ENCODE results near the gene HOOK2.
A peak's percentile ranks its signal among the peaks of the same experiment; 100 is the strongest.
"Not testable (repeated sequence)": the region's sequence is repeated elsewhere in the genome, so short reads cannot be mapped to it uniquely, and the experiment has no call there.

HOOK2 gene

DNA sequence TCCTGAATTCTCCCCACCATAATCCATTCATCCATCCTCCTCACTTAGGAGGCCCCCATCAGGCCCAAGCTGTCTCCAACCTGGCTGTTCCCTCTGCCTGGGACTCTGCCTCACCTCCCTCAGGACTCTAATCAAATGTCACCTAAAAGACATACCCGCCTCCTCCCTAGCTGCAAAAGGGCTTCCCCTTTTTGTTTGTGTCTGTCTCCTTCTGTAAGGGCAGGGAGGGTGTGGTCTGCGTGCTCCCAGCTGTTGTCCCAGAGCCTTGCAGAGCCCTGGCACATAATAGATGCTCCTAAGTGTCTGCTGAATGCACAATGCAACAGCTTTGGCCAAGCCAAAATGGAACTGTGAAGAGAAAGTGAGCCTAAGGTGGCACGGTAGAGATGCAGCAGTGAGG is 45.3 kb downstream of the HOOK2 start:
- Histone ChIP-seq H3K4me3 (ENCODE audit: low read length in 2 of 2) (no peak overlapping the region), H3K36me3 (ENCODE audit: control insufficient read depth in 2 of 2, insufficient read depth in 2 of 2, low read length in 2 of 2) (peaks cover 20 to 25% of the 10 kb centered on the region in 2 donors), H3K9me3 (ENCODE audit: control insufficient read depth in 2 of 2, low read length in 2 of 2) (no peaks in the 10 kb centered on the region), H3K4me1 (ENCODE audit: control insufficient read depth, insufficient read depth, low read length) (peaks cover 28% of the 10 kb centered on the region), H3K9ac (ENCODE audit: low read length in 2 of 2) (no peak overlapping the region), H3K27me3 (ENCODE audit: control insufficient read depth in 1 of 2, insufficient read depth in 2 of 2, low read length in 2 of 2) (no peaks in the 10 kb centered on the region), H3K27ac (ENCODE audit: low read length) (no peak overlapping the region)

DNA sequence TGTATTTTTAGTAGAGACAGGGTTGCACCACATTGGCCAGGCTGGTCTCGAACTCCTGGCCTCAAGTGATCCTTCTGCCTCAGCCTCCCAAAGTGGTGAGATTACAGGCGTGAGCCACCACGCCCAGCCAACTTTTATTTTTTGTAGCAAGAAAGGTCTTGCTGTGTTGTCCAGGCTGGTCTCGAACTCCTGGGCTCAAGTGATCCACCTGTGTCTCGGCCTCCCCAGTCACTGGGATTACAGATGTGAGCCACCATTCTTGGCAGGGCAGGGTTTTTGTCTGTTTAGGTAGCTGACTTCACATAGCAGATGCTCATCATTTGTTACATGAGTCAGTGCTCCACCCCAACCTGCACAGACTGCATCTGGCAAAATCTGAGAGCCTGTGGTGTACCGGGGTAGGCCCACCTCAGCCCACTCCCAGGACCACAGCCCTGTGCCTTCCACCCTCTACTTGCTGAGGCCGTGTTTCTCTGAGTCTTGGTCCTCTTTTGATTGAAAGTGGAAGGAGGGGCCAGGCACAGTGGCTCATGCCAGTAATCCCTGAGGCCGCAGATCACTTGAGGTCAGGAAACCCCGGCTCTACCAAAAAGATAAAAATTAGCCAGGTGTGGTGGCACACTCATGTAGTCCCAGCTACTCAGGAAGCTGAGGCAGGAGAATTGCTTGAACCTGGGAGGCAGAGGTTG is 47.5 kb downstream of the HOOK2 start:
- Histone ChIP-seq H3K9me3 (ENCODE audit: control insufficient read depth in 2 of 2, low read length in 2 of 2) (no peaks in the 10 kb centered on the region), H3K9ac (ENCODE audit: low read length in 2 of 2) (no peak overlapping the region), H3K4me3 (ENCODE audit: low read length in 2 of 2) (no peak overlapping the region), H3K4me1 (ENCODE audit: control insufficient read depth, insufficient read depth, low read length) (peaks cover 30% of the 10 kb centered on the region), H3K36me3 (ENCODE audit: control insufficient read depth in 2 of 2, insufficient read depth in 2 of 2, low read length in 2 of 2) (peaks cover 20 to 25% of the 10 kb centered on the region in 2 donors), H3K27me3 (ENCODE audit: control insufficient read depth in 1 of 2, insufficient read depth in 2 of 2, low read length in 2 of 2) (no peaks in the 10 kb centered on the region), H3K27ac (ENCODE audit: low read length) (no peak overlapping the region)

DNA sequence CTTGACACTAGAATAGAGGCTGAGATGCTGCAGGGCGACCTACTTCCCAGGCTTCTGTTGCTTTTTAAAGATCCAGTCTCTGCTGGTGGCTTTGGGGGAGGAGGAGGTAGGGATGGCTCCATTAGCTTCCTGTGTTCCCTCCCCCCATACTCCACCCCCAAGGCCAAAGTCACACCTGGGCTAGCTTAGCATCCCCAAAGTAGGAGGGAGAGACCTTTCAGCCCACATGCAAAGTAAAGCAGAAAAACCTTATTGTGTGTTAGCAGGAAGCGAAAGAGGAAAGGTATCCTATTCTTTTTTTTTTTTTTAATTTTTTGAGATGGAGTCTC is 48.4 kb downstream of the HOOK2 start:
- H3K36me3 ChIP-seq (ENCODE audit: control insufficient read depth in 2 of 2, insufficient read depth in 2 of 2, low read length in 2 of 2) = peaks cover 20 to 22% of the 10 kb centered on the region in 2 donors
- H3K27me3 ChIP-seq (ENCODE audit: control insufficient read depth in 1 of 2, insufficient read depth in 2 of 2, low read length in 2 of 2) = no peaks in the 10 kb centered on the region
- no peak overlapping the region for H3K4me3 ChIP-seq (ENCODE audit: low read length in 2 of 2)
- no peak overlapping the region for H3K9ac ChIP-seq (ENCODE audit: low read length in 2 of 2)
- H3K9me3 ChIP-seq (ENCODE audit: control insufficient read depth in 2 of 2, low read length in 2 of 2) = no peaks in the 10 kb centered on the region
- H3K27ac ChIP-seq (ENCODE audit: low read length) = no peak overlapping the region
- H3K4me1 ChIP-seq (ENCODE audit: control insufficient read depth, insufficient read depth, low read length) = peaks cover 23% of the 10 kb centered on the region

DNA sequence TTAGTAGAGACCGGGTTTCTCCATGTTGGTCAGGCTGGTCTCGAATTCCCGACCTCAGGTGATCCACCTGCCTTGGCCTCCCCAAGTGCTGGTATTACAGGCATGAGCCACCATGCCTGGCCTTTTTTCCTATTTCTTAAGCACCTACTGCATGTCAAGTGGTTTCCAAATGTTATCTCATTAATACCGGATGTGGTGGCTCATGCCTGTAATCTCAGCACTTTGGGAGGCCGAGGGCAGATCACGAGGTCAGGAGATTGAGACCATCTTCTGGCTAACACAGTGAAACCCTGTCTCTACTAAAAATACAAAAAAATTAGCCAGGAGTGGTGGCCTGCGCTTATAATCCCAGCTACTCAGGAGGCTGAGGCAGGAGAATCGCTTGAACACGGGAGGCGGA is 49.7 kb downstream of the HOOK2 start:
- peaks cover 26% of the 10 kb centered on the region for H3K4me1 ChIP-seq (ENCODE audit: control insufficient read depth, insufficient read depth, low read length)
- not testable (repeated sequence) for H3K27me3 ChIP-seq (ENCODE audit: control insufficient read depth in 1 of 2, insufficient read depth in 2 of 2, low read length in 2 of 2); H3K9me3 ChIP-seq (ENCODE audit: control insufficient read depth in 2 of 2, low read length in 2 of 2); H3K27ac ChIP-seq (ENCODE audit: low read length); H3K9ac ChIP-seq (ENCODE audit: low read length in 2 of 2); H3K4me3 ChIP-seq (ENCODE audit: low read length in 2 of 2)
- peaks cover 12 to 13% of the 10 kb centered on the region in 2 donors for H3K36me3 ChIP-seq (ENCODE audit: control insufficient read depth in 2 of 2, insufficient read depth in 2 of 2, low read length in 2 of 2)

DNA sequence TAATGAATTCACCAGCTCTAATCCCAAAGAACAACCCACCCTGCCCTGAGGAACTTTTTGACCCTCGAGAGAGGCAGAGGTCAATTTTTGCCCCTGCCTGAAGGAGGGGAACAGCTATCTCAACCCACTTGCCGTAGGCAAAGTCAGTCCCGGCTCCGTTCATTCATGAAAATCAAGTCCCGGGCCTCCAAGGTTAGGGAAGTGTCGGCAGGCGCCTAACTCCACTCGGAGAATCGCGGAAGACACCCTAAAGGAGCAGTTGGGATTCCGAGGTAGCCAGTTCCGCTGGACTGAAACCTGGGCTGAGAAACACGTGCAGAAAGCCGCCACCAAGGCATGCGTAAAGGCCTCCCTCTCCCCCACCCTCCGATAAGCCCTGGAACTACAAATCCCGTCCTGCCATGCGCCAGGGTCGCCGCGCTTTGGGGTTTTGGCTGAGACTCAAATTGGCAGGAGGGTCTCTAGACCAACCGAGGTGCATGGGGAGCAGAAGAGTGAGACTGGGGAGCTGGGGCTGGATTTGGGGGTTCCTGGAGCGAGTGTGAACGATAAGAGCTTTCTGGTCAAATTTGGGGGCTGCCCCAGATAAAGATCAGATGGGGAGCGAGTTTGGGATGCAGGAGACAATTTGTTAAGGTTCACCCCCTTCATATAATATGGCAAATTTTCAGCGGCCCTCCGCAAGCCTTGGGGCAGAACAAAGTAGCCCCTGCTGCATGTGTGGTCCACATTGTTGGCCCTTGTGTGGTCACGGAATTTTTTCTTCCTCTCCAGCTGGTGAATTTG is 51.5 kb downstream of the HOOK2 start, which contains the start of gene TNPO2:
Gene TNPO2 (minus strand): TSS at position 292 of the 786 bp plus-strand sequence. CDS start 2,955 bp downstream, outside the sequence.
- Histone ChIP-seq H3K27me3 (ENCODE audit: control insufficient read depth in 1 of 2, insufficient read depth in 2 of 2, low read length in 2 of 2) (no peaks in the 10 kb centered on the region), H3K4me3 (ENCODE audit: low read length in 2 of 2) (peak within 1 kb of the TSS; percentile 81 to 86), H3K4me1 (ENCODE audit: control insufficient read depth, insufficient read depth, low read length) (peaks cover 39% of the 10 kb centered on the region), H3K9me3 (ENCODE audit: control insufficient read depth in 2 of 2, low read length in 2 of 2) (no peaks in the 10 kb centered on the region), H3K36me3 (ENCODE audit: control insufficient read depth in 2 of 2, insufficient read depth in 2 of 2, low read length in 2 of 2) (peaks cover 7 to 8% of the 10 kb centered on the region in 2 donors), H3K27ac (ENCODE audit: low read length) (peak within 1 kb of the TSS; percentile 93), H3K9ac (ENCODE audit: low read length in 2 of 2) (peak within 1 kb of the TSS; percentile 78 to 80)

DNA sequence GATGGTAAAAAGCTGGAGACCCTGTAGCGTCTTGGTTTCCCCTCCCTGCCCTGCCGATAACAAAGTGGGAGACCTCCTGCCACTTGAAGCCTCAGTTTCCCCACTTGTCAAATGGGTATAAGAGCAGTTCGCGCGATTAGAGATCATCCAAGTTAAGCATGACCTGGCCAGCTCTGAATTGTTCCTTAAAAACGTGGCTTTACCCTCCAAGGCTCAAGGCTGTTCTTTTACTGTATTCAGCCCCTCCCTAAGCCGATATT is 52.0 kb downstream of the HOOK2 start:
- Histone ChIP-seq H3K9me3 (ENCODE audit: control insufficient read depth in 2 of 2, low read length in 2 of 2) (no peaks in the 10 kb centered on the region), H3K36me3 (ENCODE audit: control insufficient read depth in 2 of 2, insufficient read depth in 2 of 2, low read length in 2 of 2) (peaks cover 9 to 11% of the 10 kb centered on the region in 2 donors), H3K9ac (ENCODE audit: low read length in 2 of 2) (peak overlapping the region; percentile 69 to 78), H3K27ac (ENCODE audit: low read length) (peak overlapping the region; percentile 93), H3K27me3 (ENCODE audit: control insufficient read depth in 1 of 2, insufficient read depth in 2 of 2, low read length in 2 of 2) (no peaks in the 10 kb centered on the region), H3K4me3 (ENCODE audit: low read length in 2 of 2) (peak overlapping the region; percentile 81 to 86), H3K4me1 (ENCODE audit: control insufficient read depth, insufficient read depth, low read length) (peaks cover 41% of the 10 kb centered on the region)

DNA sequence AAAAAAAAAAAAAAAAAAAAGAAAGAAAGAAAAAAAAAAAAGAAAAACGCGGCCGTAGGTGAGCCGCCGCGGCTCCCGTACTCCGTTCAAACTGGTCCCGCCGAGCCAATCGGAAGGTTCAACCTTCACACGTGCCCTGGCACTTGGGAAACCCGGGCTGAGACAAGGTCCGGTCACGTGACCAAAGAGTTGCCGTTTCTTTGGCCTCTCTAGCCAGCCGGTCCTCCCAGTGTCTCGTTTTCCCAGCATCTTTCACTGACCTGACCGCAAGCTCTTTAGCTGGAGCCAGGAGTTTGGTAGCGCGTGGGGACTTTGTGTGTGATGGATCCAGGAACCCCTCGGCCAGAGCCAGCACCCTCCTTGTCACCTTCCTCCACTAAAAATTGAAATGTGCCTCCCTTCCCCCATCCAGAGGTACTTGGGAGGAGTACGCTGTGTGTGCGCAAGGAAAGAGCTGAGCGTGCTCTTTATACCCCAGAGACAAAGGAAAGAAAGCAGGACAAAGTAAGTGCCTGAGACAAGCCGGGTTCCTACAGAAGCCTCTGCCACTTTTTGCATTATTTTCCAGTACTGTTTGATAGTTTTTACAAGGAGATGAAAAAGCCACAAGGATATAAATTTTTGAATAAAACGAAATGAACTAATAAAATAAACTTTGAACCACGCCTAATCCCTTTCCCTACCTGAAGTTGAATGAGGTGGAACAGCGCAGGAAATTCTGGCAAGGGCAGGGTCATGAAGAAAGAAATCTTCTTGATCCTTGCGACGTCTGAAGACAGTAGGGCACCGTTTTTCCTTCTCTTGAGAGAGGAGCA is 52.6 kb downstream of the HOOK2 start:
- Histone ChIP-seq H3K9me3 (ENCODE audit: control insufficient read depth in 2 of 2, low read length in 2 of 2) (no peaks in the 10 kb centered on the region), H3K36me3 (ENCODE audit: control insufficient read depth in 2 of 2, insufficient read depth in 2 of 2, low read length in 2 of 2) (peaks cover 7 to 9% of the 10 kb centered on the region in 2 donors), H3K9ac (ENCODE audit: low read length in 2 of 2) (peak overlapping the region; percentile 88 to 93), H3K4me3 (ENCODE audit: low read length in 2 of 2) (peak overlapping the region; percentile 81 to 86), H3K27me3 (ENCODE audit: control insufficient read depth in 1 of 2, insufficient read depth in 2 of 2, low read length in 2 of 2) (no peaks in the 10 kb centered on the region), H3K27ac (ENCODE audit: low read length) (peak overlapping the region; percentile 93), H3K4me1 (ENCODE audit: control insufficient read depth, insufficient read depth, low read length) (peaks cover 41% of the 10 kb centered on the region)

DNA sequence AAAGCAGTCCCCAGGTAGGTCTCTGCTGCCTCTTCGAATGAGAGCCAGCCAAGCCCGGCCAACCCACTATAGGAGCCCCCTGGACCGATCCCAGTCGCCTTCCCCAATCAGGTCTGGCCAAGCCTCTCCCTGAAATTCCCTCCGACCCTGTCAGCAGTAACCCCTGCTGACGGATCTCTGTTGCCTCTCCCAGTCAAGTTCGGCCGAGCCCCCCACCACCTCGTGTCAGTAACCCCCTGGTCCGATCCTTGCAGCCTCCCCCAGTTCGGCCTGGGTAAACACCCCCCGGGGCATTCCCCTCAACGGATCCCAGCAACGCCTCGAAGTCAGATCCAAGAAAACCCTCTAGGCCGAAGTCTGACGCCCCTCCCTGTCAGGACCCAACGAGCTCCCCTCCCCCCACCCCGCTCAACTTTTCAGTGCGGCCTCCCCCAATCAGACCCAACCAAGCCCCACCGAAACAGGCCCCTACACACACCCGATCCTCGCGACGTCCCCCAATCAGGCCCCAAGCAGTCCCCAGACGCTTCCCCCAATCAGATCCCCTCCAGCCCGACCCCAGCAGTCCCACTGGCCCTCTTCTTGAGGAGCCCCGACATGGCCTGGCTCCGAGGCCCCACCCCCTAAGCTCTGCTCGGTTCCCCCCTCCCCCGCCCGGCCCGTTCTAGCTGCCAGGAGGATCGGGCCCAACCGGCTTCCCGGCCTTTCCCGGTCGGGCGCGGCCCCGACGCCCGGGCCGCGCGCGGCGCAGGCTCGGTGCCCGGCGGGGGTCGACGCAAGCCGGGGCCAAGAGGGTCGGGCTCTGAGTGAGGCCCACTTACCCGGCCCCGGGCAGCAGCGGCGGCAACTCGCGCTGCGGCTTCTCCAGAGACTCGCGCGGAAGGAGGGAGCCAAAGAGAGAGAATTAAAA is 53.4 kb downstream of the HOOK2 start:
- peak overlapping the region; percentile 88 to 93 for H3K9ac ChIP-seq (ENCODE audit: low read length in 2 of 2)
- no peaks in the 10 kb centered on the region for H3K9me3 ChIP-seq (ENCODE audit: control insufficient read depth in 2 of 2, low read length in 2 of 2)
- no peaks in the 10 kb centered on the region for H3K27me3 ChIP-seq (ENCODE audit: control insufficient read depth in 1 of 2, insufficient read depth in 2 of 2, low read length in 2 of 2)
- peaks cover 41% of the 10 kb centered on the region for H3K4me1 ChIP-seq (ENCODE audit: control insufficient read depth, insufficient read depth, low read length)
- peak overlapping the region; percentile 77 to 86 for H3K4me3 ChIP-seq (ENCODE audit: low read length in 2 of 2)
- peaks cover 7 to 10% of the 10 kb centered on the region in 2 donors for H3K36me3 ChIP-seq (ENCODE audit: control insufficient read depth in 2 of 2, insufficient read depth in 2 of 2, low read length in 2 of 2)
- H3K27ac ChIP-seq (ENCODE audit: low read length) = peak overlapping the region; percentile 93

DNA sequence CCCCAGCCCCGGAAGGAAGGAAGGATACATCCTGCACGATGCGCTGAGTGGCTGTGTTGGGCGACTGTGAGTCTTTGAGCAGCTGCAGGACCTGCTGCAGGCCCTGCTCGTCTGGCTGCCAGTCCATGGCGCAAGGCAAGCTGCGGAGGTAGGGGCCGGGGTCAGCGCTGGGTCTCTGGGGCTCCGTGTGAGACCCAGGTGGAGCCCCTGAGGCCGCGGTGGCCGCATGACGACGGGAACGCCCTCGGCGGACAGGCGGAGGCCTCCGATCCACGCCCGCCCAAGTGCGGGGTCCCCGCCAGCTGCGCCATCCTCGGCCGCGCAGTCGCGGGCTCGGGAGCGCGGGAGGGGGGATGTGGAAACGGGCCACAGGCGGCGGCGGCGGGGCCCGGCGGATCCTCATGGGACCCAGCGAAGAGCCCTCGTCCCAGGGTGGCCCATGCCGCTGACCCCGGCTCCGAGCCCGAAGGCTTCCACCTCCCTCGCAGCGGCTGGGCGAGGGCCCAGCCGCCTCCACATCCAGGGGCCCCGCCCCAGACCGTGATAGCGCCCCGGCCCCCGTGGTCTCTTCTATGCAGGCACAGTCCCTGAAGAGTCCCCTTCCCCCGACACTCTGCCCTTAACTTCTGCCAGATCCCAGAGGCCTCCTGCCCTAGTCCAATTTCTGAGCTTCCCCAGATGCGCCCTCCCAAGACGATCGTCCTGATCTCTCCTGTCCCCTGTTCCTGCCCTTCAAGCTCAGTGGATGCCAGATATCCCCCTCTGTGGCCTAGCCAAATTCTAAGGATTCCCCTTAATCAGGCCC is 54.3 kb downstream of the HOOK2 start:
- Histone ChIP-seq H3K4me1 (ENCODE audit: control insufficient read depth, insufficient read depth, low read length) (peaks cover 41% of the 10 kb centered on the region), H3K4me3 (ENCODE audit: low read length in 2 of 2) (peak overlapping the region; percentile 77 to 86), H3K27ac (ENCODE audit: low read length) (peak overlapping the region; percentile 93), H3K27me3 (ENCODE audit: control insufficient read depth in 1 of 2, insufficient read depth in 2 of 2, low read length in 2 of 2) (no peaks in the 10 kb centered on the region), H3K9ac (ENCODE audit: low read length in 2 of 2) (peak overlapping the region; percentile 88 to 93), H3K9me3 (ENCODE audit: control insufficient read depth in 2 of 2, low read length in 2 of 2) (no peaks in the 10 kb centered on the region), H3K36me3 (ENCODE audit: control insufficient read depth in 2 of 2, insufficient read depth in 2 of 2, low read length in 2 of 2) (peaks cover 11 to 15% of the 10 kb centered on the region in 2 donors)
